WTC11 (cell line): Measurements from ENCODE around the gene NGRN. TPM values are rescaled to one million over a fixed set of nuclear protein-coding genes. Genes with fewer than 3 reads are reported as not detected.

Experiments
- ATAC-seq: fragments of 200-7000 bp; cut with Tn5 transposase; 2 replicates; pipeline ENCODE4 v1.10.0; 2021; ENCODE audit warnings: mild to moderate bottlenecking, moderate library complexity
- CTCF ChIA-PET: fragments of 300-600 bp; sonication (Branson Sonifier 250); formaldehyde crosslinking; loops from one replicate; lab custom pipeline; 2021; ENCODE audit warnings: antibody characterized with exemption; lab: Charles Lee
- POLR2A ChIA-PET: fragments of 350-600 bp; sonication (Branson Sonifier 250); formaldehyde crosslinking; loops from one replicate; lab custom pipeline; 2021; ENCODE audit warnings: antibody characterized with exemption; lab: Charles Lee
- DNase-seq: peaks from one replicate; pipeline ENCODE4 v3.0.0; 2021; ENCODE audit warnings: low spot score
- H3K27ac Mint-ChIP-seq: 2 replicates; pipeline ENCODE4 v1.8.0; 2021; ENCODE audit warnings: mixed read lengths
- H3K27me3 Mint-ChIP-seq: 2 replicates; pipeline ENCODE4 v1.8.0; 2021; ENCODE audit warnings: low read depth, mild to moderate bottlenecking, moderate library complexity, mixed read lengths
- H3K36me3 Mint-ChIP-seq: 2 replicates; pipeline ENCODE4 v1.8.0; 2021; ENCODE audit warnings: mixed read lengths
- H3K4me1 Mint-ChIP-seq: 2 replicates; pipeline ENCODE4 v1.8.0; 2022; ENCODE audit warnings: mixed read lengths
- H3K4me3 Mint-ChIP-seq: 2 replicates; pipeline ENCODE4 v1.8.0; 2021; ENCODE audit warnings: mild to moderate bottlenecking, moderate library complexity, mixed read lengths
- H3K9me3 Mint-ChIP-seq: 2 replicates; pipeline ENCODE4 v1.8.0; 2021; ENCODE audit warnings: mixed read lengths
- ATF2 ChIP-seq: sonication (generic); formaldehyde crosslinking; IDR thresholded peaks from 2 replicates; pipeline ENCODE4 v1.8.1; 2022; ENCODE audit warnings: low read depth, missing genetic modification reagents, borderline replicate concordance
- E2F5 ChIP-seq: sonication (generic); formaldehyde crosslinking; IDR thresholded peaks from 2 replicates; pipeline ENCODE4 v1.8.1; 2022; ENCODE audit warnings: mild to moderate bottlenecking, moderate library complexity, missing genetic modification reagents
- EMX1 ChIP-seq: fragments of 250-450 bp; sonication (Bioruptor Pico); IDR thresholded peaks from 2 replicates; pipeline ENCODE4 v1.8.0; 2021; ENCODE audit warnings: mild to moderate bottlenecking
- FOXJ3 ChIP-seq: sonication (generic); formaldehyde crosslinking; IDR thresholded peaks from 2 replicates; pipeline ENCODE4 v1.9.0; 2021; ENCODE audit warnings: missing genetic modification reagents, mild to moderate bottlenecking, borderline replicate concordance
- FOXP1 ChIP-seq: sonication (generic); formaldehyde crosslinking; IDR thresholded peaks from 2 replicates; pipeline ENCODE4 v1.8.0; 2022; ENCODE audit warnings: missing genetic modification reagents, mild to moderate bottlenecking, moderate library complexity, borderline replicate concordance
- HMGA2 ChIP-seq: fragments of 250-450 bp; sonication (Bioruptor Pico); IDR thresholded peaks from 2 replicates; pipeline ENCODE4 v1.4.0; 2021; ENCODE audit warnings: mild to moderate bottlenecking, moderate library complexity
- HMGXB4 ChIP-seq: sonication (generic); formaldehyde crosslinking; IDR thresholded peaks from 2 replicates; pipeline ENCODE4 v1.8.1; 2023; ENCODE audit warnings: mild to moderate bottlenecking, moderate library complexity, missing genetic modification reagents
- NFATC4 ChIP-seq: fragments of 250-450 bp; sonication (Bioruptor Pico); IDR thresholded peaks from 2 replicates; pipeline ENCODE4 v1.9.0; 2021; ENCODE audit warnings: mild to moderate bottlenecking
- NR3C1 ChIP-seq: sonication (generic); formaldehyde crosslinking; conservative IDR thresholded peaks from 2 replicates; pipeline ENCODE4 v1.8.1; 2023; ENCODE audit warnings: low read depth, mild to moderate bottlenecking, missing genetic modification reagents
- OVOL2 ChIP-seq: fragments of 250-450 bp; sonication (Bioruptor Pico); IDR thresholded peaks from 2 replicates; pipeline ENCODE4 v1.9.0; 2021; ENCODE audit warnings: mild to moderate bottlenecking, borderline replicate concordance
- PRDM15 ChIP-seq: sonication (generic); formaldehyde crosslinking; IDR thresholded peaks from 2 replicates; pipeline ENCODE4 v1.8.0; 2022; ENCODE audit warnings: missing genetic modification reagents
- PREB ChIP-seq: sonication (generic); formaldehyde crosslinking; IDR thresholded peaks from 2 replicates; pipeline ENCODE4 v1.8.1; 2022; ENCODE audit warnings: mild to moderate bottlenecking, missing genetic modification reagents, moderate library complexity, borderline replicate concordance
- PRRX2 ChIP-seq: fragments of 250-450 bp; sonication (Bioruptor Pico); IDR thresholded peaks from 2 replicates; pipeline ENCODE4 v1.8.0; 2021; ENCODE audit warnings: mild to moderate bottlenecking
- RELA ChIP-seq: sonication (generic); formaldehyde crosslinking; IDR thresholded peaks from 2 replicates; pipeline ENCODE4 v1.8.1; 2022; ENCODE audit warnings: missing genetic modification reagents, mild to moderate bottlenecking, borderline replicate concordance
- SMAD4 ChIP-seq: sonication (generic); formaldehyde crosslinking; IDR thresholded peaks from 2 replicates; pipeline ENCODE4 v1.8.0; 2022; ENCODE audit warnings: mild to moderate bottlenecking, missing genetic modification reagents
- USF2 ChIP-seq: sonication (generic); formaldehyde crosslinking; IDR thresholded peaks from 2 replicates; pipeline ENCODE4 v1.8.1; 2023; ENCODE audit warnings: mild to moderate bottlenecking, missing genetic modification reagents, moderate library complexity
- ZNF121 ChIP-seq: sonication (generic); formaldehyde crosslinking; IDR thresholded peaks from 2 replicates; pipeline ENCODE4 v1.8.0; 2023; ENCODE audit warnings: missing genetic modification reagents
- ZNF425 ChIP-seq: fragments of 250-450 bp; sonication (Bioruptor Pico); conservative IDR thresholded peaks from 2 replicates; pipeline ENCODE4 v1.9.0; 2021; ENCODE audit warnings: mild to moderate bottlenecking
- ZNF671 ChIP-seq: fragments of 250-450 bp; sonication (Bioruptor Pico); IDR thresholded peaks from 2 replicates; pipeline ENCODE4 v1.8.0; 2021; ENCODE audit warnings: mild to moderate bottlenecking
- total RNA-seq: library from RNA; stranded (reverse); gene quantifications from 3 replicates; pipeline ENCODE4 v1.2.3, GENCODE V29; 2021

NGRN gene
- total RNA-seq, 1 experiment from 2014 or later: 77.8 TPM

GRCh38 chr15:90305932-90306331, 40.5 kb downstream of the NGRN start:
- Mint-ChIP-seq H3K27ac (no peak overlapping the region), H3K27me3 (no peaks in the 10 kb centered on the region; the same call in 1 of the 2 replicates), H3K4me1 (peaks cover 12% of the 10 kb centered on the region), H3K9me3 (no peaks in the 10 kb centered on the region), H3K4me3 (no peak overlapping the region), H3K36me3 (no peaks in the 10 kb centered on the region)
- TF ChIP-seq SMAD4 (CRISPR knock-in tag): no peak
- TF ChIP-seq FOXP1 (CRISPR knock-in tag): no peak
- TF ChIP-seq ZNF671 (CRISPR knock-in tag): no peak
- TF ChIP-seq OVOL2 (CRISPR knock-in tag): no peak
- TF ChIP-seq PRDM15: no peak
- no peak for TF ChIP-seq ZNF425 (CRISPR knock-in tag)
- ChIA-PET POLR2A (interaction anchor here (0.5 kb wide), 1 partner anchor 1637 kb away, joined by 3 read pairs; no protein-coding TSS in a partner anchor), CTCF (interaction anchor here (0.5 to 4.3 kb wide), 3 partner anchors 13 to 18 kb away, joined by 3 to 24 read pairs (median 12); no protein-coding TSS in a partner anchor)
- DNase-seq (no peak), ATAC-seq (no peak)

- Mint-ChIP-seq H3K9me3 (no peaks in the 10 kb centered on the region), H3K4me3 (no peak overlapping the region), H3K36me3 (no peaks in the 10 kb centered on the region), H3K27me3 (no peaks in the 10 kb centered on the region; the same call in 1 of the 2 replicates), H3K27ac (no peak overlapping the region), H3K4me1 (peaks cover 6% of the 10 kb centered on the region)
- ChIA-PET POLR2A (no interaction called here), CTCF (interaction anchor here (1.7 to 4.3 kb wide), 3 partner anchors 13 to 14 kb away, joined by 4 to 24 read pairs (median 12); no protein-coding TSS in a partner anchor)
- ATAC-seq (no peak), DNase-seq (no peak)
- TF ChIP-seq ZNF121 (CRISPR knock-in tag) (no peak), NFATC4 (CRISPR knock-in tag) (no peak), EMX1 (CRISPR knock-in tag) (no peak), NR3C1 (CRISPR knock-in tag) (no peak), ZNF425 (CRISPR knock-in tag) (no peak), PREB (CRISPR knock-in tag) (no peak), HMGA2 (no peak), USF2 (CRISPR knock-in tag) (no peak), E2F5 (CRISPR knock-in tag) (no peak), RELA (CRISPR knock-in tag) (no peak), HMGXB4 (CRISPR knock-in tag) (no peak), PRRX2 (CRISPR knock-in tag) (no peak), ATF2 (CRISPR knock-in tag) (no peak), FOXJ3 (no peak)
Measured at GRCh38 chr15:90306560-90306959, 41.1 kb downstream of the NGRN start.
